DMS53 treated with DMSO at 0.1 percent for 48 hours (cell line): ENCODE measurements around the gene SLC12A6.

Source experiments
- DNase-seq: peaks from one replicate; lab custom pipeline; 2025; ENCODE audit not compliant: unreplicated experiment; lab: John Stamatoyannopoulos, UW

The SLC12A6 gene

DNA sequence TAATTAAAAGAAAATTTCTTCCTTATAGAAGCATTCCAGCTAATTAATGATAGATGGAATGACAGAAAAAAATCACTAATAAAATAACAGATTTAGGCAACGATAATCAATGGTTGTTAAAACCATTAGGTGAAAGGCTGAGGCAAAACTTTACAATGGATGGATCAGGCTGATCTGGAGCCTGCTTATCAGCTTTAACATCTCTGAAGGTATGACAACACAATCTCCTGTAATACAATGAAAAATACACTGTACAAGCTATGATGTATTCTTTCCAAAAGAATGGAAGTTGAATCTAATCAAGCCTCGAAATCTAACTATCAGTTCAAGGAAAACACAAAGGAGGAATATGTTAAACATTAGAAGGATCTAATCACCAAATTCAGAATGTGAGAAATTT is 73.5 kb downstream of the SLC12A6 start:
- DNase-seq = no peak

DNA sequence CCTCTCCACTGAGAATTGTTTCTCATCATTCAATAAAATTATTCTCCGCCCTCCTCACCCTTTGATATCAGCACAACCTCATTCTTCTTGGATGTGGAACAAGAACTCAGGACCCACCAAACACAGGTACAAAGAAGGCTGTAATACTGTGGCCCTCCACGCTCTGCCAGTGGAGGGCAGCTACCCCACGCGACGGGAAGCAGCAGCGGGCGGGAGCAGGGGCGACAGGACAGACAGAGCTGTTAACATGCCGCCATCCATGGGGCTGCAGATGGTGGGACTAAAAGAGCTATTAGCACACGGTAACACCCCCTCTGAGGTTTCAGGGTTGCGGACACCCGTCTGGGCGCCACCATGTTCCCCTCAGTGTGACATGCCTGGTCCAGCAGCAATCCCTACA is 75.2 kb downstream of the SLC12A6 start:
- DNase-seq = no peak

DNA sequence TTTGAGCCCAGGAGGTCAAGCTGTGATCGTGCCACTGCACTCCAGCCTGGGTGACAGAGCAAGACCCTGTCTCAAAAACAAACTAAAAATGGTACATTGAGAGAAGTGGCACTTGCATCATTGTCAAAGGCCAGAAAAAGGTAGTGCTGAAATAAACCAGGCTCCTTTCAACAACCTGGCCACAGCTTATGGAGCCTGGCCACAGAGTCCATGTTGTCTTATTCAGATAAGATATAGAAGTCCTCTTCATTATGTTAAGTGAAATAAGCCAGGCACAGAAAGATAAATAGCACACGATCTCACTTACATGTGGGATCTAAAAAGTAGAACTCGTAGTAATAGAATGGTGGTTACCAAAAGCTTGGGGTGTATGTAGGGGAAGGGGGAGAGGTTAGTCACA is 78.0 kb downstream of the SLC12A6 start:
- DNase-seq = no peak

DNA sequence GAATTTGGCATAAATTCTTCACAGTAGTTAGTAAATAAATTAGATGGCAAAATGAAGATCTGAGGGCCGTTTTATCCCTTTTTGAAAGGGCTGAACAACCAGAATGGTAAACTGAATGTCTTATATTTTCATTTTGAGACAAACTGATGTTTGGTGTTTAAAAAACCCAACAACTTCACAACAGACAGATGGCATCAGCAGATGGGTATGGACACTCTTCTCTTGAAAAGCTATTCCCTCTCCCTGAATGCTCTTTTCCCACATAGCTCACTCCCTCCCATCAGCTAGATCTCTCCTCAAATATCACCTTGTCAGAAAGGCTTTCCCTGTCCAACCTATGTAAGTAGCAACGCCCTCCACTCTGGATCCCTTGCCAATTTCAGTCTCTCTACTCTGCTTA is 79.4 kb downstream of the SLC12A6 start:
- DNase-seq = no peak

DNA sequence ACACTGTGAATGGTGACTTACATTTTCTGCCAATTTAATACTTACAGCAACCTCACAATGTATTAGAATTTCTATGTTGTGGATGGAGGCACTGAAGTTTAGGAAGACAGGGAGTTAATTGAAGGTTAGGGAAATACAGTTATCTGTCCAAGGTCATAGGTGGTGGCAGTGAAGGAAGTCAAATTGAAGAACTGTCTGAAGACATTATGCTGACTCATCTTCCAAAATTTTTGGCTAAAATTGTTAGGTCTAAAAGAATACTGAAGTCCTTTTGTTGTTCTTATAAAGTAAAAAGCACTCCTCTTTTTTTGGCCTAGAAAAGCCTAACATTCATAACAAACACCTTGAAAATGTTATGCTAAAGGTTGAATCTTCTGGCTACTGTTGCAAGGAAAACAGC is 85.0 kb downstream of the SLC12A6 start:
- DNase-seq = no peak

DNA sequence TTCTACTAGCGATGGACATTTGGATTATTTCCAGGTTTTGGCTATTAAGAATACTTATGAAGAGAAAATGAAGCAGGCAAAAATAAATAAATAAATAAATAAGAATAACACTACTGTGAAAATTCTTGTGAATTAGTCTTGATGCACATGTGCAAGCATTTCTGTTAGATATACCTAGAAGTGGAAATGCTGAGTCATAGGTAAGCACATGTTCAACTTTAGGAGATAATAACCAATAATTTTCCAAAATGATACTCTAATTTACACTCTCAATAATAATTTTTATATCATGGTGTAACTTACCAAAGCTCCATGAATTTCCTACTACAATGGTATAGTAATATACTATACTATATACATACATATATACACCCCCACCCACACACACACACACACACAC is 89.4 kb downstream of the SLC12A6 start:
- DNase-seq = no peak

DNA sequence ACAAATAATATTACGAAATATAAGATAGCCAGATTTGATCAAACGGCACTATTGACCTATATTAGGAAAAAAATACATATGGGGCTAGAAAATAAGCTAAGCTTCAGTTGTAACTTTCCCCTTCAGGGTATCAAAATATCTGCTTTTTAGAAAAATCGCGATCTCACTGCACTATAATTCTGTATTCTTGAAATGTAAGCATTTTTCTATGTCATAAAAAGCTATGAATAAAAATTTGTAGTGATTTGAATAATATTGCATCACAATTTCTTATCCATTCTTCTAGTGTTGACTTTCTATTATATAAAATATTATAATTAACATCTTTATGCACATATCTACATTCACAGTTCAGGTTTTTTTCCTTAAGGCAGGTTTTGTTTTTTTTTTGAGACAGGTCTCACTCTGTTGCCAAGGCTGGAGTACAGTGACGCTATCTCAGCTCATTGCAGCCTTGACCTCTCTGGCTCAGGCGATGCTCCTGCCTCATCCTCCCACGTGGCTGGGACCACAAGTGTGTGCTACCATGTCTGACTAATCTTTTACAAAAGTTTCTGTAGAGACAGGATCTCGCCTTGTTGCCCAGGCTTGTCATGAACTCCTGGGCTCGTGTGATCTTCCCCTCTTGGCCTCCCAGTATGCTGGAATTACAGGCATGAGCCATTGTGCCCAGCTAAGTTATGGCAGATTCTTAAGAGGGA is 91.2 kb downstream of the SLC12A6 start:
- no peak for DNase-seq

DNA sequence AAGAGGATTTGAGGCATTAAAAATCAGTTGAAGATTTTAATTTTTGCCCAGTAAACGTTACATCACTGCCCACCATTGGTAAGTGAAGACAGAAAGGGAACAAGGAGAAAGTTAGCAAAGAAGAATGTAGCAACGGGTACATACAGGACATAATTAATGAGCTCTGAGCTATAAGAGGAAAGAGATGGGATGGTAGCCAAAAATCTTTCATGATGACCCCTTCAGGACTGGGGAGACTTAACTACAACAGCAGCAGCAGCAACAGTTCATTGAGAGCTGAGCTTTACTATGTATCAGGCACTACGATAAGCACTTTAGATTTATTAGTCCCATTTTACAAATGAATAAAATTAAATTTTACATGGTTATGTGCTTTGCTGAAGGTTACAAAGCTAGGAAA is 94.4 kb downstream of the SLC12A6 start:
- no peak for DNase-seq

DNA sequence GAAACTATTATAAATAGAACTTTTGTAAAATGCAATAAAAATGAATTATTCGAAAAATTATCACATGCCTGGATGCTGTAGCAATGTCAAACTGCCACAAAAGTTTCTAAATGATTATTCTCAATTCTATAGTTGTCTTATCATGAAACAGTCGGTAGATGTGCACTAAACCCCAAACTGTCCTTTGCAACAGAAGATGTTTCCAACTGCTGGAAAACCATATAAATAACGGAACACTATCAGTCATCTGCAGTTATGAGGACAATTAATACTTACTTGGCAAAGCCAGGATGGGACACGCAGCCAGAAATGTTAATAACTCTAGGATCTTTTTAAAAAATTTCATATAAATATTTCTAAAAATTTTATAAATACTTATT is 95.3 kb downstream of the SLC12A6 start:
- DNase-seq = no peak

DNA sequence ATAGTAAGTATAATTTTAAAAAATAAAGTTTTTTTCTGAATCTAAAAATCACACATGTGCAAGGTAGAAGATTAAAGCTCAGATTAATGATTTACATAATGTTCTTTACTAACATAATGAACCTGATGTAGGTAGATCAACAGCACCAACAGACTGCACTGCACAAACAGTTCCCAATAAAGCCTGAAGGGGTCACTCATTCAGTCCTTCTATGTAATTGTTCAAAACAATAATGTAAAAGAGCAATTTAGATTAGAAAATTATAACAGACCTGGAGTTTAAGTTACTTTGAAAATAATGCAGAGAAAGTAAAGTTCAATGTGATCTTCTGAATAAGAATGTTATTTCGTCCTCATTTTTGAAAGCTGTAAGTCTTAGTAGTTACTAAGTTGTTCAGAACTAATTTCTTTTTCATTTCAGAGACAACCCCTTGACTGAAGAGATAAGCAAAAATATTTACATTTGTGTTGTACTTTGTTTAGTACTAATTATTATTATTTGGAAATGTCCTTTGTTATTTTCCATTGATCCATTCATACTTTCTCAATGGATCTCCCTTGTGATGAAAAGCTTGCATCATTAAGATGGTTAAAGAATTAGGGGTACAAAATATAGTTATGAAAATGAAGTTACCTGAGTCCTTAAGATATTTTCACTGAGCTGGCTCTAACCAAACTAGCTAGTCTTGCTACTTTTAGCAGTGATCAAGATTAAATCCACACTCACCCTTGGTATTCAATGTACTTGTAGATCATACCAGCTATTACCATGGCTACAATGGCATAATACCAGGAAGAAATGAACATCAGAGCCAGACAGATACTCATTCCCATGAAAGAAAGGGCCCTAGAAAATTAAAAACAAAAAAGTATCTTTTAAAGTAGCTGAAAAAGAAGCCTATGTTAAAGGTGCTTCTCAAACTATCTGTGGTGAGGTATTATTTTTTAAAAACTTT is 95.9 kb downstream of the SLC12A6 start:
- peak; percentile 18 for DNase-seq

DNA sequence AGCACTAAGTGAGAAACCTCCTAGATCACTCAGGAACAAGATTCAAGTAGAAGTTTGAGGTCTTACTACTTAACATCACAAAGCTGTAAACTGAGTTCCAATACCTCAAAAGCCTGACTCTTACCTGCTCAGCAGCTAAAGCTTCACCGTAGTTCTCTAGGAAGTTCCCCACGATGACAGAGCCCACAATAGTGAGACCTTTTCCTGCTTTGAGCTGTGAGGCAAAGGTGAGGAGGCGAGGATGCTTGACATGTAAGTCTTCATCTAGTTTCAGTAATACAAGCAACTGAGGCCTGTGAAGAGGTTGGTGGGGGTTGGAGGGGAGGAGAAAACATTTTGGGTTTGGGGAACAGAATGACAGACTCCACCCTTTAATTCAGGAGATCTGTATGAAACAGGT is 97.0 kb downstream of the SLC12A6 start:
- no peak for DNase-seq

DNA sequence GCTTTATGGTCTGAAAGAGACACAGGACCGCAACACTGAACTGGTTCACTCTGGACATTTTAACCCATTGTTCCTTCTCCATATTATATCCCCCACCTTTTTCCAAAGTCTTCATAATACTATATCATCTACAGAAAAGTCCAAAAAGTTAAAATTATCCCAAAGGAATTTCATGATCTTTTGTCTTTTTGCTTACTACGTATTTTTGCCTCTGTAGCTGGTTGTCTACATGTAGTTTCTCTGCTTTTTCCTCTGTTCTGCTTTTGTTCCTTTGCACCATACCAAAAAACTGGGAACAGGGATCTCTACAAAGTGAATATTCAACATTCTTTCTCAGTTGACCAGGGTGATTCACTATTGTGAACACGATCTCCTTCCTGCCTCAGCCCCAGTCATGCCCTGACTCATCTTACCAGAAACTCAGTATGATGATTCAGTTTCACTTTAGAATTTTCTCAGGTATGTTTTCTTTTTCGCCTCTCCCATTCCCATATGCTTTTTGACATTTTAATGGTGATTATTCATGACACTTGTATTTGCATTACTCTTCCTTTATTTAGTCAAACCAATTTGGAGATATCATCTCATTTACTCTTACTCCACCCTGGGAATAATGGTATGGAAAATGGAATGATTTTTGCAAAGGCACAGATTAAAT is 98.3 kb downstream of the SLC12A6 start:
- no peak for DNase-seq

DNA sequence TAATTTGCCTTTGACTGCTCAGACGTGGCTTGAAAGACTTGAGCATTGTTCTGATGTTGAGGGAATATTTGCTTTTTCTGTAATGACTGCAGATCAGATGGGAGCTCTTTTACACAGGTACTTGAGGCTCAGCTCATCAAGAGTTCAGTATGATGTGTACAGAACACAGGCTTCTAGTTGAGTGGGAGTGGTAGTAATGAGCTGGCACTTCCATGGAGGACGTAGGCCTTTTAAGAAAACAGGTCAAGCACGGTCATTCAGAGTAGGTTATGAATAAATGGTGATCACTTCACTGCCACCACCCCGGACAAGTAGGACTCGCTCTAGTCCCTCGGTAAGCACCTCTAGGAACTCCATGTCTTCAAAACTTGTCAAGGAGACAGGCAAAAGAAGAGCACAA is 104.0 kb downstream of the SLC12A6 start:
- DNase-seq = no peak

DNA sequence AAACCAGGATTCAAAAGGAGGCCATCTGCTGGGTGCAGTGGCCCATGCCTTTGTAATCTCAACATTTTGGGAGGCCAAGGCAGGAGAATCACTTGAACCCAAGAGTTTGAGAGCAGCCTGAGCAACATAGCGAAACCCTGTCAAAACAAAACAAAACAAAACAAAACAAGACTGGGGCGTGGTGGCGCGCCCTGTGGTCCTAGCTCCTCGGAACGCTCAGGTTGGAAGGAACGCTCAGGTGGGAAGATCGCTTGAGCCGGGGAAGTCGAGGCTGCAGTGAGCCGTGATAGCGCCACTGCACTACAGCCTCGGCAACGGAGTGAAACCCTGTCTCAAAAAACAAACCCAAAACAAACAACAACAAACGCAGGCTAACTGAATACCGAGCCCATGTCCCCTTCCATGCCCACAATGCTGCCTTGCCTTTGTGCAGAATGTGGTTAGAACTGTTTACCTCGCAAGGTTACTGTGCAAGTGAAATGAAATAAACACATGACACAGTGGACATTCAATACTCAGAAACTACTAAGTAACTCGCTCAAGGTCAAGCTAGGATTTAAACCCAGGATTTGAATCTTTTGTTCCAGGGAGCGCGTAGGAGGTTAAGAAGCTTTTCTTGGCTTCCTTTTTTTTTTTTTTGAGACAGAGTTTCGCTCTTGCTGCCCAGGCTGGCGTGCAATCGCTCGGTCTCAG is 113.5 kb downstream of the SLC12A6 start:
- DNase-seq = no peak

DNA sequence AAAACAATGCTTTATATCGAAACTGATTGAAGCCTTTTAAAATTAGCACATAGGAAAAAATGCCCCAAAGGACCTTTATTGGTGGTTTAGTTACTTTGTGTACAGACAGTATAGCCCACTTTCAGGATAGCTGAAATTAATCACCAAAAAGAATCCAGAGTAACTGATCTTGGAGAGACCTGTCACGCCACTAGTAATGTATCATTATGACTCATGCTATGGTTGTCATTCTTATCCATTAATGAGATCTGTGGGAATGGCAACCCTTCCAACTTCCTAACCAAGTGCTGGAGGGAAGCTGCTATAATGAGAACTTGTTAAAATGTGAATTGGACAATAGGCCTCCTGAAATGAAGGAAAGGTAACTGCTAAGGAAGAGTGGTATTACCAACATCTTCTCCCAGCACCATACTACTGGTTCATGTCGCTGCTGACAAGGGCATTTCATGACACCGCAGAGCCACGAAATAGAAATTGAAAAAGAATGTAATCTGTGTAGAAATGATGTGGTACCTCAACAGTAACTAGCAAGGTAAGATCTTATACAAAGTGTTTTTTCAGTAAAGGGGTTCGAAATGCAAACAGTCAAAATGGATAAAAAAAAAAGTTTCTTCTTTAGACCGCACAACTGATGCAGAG is 119.9 kb downstream of the SLC12A6 start:
- DNase-seq = no peak

DNA sequence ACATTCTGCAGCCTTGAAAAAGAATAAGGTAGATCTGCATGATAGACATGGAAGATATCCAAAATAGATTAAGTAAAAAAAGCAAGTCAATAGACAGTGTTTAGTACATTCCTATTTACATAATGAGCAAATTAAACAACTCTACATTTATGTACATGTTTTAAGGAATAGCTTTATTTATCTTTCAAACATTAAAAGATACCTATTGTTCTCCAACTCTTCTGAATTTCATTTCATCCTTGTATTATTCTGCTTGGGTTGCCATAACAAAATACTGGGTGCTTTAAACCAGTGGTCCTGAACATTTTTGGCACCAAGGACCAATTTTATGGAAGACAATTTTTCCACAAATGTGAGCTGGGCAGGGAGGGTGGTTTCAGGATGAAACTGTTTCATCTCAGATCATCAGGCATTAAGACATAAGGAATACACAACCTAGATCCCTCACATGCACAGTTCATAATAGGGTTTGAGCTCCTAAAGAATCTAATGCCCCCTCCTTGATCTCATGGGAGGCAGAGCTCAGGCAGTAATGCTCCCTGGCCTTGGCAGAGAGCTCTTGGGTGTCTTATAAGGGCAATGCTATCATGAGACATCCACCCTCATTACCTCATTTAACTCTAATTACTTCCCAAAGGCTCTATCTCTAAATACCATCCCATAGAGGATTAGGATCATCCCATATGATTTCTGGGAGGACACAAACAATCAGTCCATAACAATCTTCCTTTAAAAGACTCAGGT is 120.9 kb downstream of the SLC12A6 start:
- no peak for DNase-seq

DNA sequence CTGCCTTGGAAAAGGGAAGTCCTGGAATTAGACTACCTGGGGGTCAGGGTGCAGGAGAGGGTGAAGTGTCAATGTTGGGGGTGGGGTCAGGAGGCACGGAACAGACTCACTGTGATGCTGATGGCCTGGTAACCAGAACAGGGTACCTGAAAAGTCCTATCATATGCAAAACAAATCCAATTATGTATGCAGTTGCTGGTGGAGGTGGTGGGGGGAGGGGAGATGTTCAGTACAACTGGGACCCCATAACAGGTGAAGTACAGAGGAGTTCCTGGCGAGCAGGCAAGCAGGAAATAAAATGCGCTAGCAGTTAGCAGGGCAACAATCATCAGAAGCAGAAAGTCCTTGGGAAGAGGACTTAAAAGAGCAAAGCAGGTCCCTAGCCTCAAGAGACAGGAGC is 123.4 kb downstream of the SLC12A6 start:
- no peak for DNase-seq

DNA sequence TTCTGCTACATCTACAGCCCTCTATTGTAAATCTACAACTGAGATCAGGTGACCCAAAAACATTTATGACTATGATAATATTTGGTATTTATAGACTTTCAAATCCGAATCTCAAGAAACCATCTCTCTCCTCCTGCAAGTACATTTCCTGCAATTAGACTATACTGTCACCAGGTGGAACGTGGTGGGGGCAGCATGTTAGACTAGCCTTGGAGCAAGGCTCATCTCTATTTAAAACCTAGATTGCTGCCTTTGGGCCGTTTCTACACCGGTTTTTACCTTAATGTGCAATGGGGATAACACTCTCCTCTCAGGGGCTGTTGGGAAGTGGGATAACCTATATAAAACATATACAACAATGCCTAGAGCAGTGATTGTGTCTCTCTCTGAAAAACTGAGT is 123.9 kb downstream of the SLC12A6 start:
- DNase-seq = no peak

DNA sequence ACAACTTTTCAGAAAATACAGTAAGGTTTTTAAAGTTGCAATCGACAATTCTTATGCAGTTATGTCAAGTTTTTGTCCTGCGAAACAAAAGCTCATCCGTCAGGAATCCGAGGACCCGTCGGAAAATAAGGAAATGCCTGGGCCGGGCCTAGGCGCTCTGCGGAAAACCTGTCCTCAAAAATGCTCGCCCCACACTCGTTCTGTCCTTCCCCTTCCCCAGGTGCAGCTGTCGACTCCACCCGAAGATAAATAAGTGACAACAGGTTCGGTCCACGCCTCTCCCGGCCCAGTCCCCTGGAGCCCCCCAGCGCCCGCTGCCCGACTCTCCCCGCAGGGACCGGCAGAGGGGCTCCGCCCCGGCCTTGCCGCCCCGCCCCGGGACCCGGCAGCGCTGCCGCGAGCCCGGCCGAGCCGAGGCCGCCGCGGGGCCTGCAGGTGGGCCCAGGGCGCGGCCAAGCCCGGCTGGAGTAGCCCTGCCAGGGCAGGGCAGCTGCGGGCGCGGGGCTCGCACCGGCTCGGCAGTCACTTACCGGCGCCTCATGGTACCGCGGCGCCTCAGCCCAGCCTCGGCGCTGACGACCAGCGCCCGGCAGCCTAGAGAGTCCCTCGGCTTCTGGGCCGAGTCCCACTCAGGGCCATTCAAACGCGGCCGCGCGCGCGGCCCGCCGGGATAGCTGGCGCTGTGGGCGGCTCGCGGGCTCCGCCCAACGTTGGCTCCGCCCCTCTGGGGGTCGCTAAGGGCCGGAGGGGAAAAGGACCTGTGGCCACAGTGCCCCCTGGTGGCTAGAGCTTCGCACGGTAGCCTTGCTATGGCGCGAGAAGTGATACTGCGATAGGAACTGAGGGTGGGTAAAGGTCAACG is 127.9 kb downstream of the SLC12A6 start, which contains the start of gene KATNBL1:
Gene KATNBL1 (minus strand): TSS at position 676 of the 862 bp plus-strand sequence. CDS start 46,420 bp downstream, outside the sequence.
- DNase-seq = peak; percentile 90
